LoVo (cell line): ENCODE data around the gene CYP8B1.
"Not testable (repeated sequence)": the region's sequence is repeated elsewhere in the genome, so short reads cannot be mapped to it uniquely, and the experiment has no call there.

Experiments
- DNase-seq: peaks from one replicate; pipeline ENCODE4 v3.0.0-alpha.2; 2016; ENCODE audit warnings: low spot score

Gene CYP8B1

DNA sequence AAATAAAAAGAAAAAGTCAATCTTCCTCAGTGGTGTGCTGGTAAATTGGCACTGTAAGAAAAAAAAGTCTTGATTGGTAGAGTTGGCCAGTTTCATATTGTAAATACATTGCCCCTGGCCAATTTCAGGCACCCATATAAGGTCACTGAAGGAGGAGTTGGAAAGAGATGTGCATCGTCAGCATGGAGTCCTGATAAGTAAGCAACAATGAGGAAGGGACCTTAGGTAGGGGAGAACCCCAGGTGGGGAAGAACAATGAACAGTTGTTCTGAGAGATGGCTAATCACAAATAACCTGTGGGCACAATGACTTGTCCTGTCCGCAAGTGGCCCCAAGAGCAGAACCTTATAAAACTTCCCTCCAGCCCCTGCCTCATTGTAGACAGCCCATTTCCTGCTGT lies 8.6 kb upstream of the CYP8B1 start:
- DNase-seq, result no peak

DNA sequence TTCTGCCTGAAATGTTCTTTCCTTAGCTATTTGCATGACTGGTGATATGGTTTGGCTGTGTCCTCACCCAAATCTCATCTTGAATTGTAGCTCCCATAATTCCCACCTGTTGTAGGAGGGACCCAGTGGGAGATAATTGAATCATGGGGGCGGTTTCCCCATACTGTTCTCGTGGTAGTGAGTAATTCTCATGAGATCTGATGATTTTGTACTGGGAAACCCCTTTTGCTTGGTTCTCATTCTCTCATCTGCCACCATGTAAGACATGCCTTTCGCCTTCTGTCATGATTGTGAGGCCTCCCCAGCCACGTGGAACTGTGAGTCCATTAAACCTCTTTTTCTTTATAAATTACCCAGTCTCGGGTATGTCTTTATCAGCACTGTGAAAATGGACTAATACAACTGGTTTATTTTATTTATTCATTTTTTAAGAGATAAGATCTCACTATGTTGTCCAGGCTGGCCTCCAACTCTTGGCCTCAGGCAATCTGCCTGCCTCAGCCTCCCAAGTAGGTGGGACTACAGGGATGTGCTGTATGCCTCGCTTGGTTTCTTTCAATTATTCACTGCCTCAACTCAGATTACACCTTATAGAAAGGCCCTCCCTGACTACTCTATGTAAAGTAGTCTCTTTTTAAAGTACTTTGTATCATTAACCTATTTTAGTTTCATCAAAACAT lies 7.7 kb upstream of the CYP8B1 start:
- DNase-seq, result not testable (repeated sequence)

DNA sequence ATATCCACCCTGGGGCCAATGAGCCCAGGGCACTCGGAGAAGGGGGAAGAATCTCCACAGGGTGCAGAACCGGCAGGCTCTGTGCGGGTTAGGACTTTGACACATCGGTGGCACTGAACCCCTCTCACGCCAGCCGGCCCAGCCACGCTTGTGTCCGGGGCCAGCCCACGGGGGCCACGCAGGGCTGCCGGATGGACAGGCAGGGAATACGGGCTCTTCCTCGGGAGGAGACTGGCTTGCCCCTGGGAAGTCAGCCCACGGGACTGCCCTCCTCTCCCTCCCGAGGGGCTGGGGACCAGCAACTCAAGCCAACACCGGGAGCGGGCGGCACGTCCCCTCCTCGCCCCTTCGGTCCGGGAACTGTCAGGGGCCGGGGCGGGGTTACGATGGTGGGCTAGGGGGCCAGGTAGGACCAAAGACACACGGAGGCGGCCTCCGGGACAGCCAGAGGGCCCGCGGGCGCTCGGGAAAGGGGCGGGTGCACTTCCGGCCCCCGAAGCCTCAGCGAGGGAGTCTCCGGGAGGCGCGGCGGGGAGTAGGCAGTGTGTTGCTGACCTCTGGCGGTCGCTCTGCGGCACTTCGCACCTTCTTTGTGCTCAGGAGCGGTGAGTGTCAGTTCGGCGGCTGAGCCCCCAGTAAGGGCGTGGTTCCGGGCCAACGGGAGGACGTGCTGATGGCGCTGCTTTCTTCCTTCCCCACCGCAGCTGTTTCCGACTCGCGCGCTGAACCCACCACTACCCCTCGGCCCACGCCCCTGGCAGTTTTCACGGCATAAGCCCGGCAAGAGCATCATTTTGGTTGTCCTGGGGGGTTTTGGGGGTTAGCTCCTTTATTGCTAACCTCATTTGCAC lies 5.1 kb upstream of the CYP8B1 start:
- DNase-seq, result peak; percentile 87

DNA sequence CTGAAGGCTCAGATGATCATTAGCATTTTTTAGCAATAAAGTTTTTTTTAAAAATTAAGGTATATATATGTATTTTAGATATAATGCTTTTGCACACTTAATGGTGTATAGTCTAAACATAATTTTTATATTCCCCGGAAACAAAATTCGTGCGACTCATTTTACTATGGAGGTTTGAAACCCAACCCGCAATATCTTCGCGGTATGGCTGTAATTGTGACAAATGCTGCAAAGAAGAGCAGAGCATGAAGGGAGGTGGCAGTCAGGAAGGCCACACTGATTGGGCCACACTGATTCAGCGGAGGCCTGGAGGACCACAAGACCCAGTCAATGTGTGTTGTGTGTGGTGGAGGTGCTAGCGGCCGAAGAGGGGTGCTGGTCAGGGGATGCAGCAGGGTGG lies 4.5 kb upstream of the CYP8B1 start:
- no peak for DNase-seq

DNA sequence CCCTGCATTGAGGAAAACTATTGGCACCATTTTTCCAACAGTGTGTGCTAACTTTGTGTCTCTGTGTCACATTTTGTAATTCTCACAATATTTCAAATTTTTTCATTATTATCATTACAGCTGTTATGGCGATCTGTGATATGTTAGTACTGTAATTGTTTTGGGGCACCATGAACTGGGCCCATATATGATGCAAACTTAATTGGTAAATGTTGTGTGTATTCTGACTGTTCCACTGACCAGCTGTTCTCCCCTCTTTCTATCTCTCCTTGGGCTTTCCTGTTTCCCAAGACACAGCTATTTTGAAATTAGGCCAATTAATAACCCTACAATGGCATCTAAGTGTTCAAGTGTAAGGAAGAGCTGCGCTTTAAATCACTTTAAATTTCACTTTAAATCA lies 2.2 kb upstream of the CYP8B1 start:
- no peak for DNase-seq

DNA sequence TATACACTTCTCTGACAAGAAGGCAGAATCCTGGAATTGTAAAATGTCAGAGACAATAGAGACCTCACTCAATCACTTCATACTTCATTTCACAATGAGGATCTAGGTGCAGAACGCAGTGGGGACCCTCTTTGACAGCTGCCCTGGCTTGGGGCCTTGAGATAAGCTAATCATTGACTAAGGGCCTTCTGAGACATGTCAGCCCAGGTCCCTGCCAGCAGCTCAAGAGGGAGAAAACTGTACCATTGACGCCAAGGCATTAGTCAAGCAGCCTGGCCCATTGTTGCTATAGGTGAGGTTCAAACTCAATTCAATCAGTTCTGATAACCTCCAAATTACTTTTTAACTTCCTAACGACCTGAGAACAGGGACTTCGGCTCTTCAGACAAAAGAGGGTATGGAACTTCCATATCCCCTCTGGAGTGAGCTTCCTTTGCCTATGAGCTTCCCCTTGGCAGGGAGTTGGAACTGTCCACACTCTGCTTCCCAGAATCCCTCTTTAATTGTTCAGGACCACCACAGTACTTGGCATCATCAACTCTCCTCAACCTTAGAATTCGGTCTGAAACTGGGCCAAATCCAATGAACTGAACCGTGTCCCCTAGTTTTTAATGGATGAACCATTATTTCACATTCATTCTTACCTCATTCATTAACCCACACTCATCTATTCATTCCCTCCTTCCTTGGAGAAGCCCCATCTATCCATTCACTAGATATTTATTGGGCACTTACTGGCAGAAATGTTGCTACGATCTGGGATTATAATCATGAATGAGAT lies 1.5 kb upstream of the CYP8B1 start:
- no peak for DNase-seq

DNA sequence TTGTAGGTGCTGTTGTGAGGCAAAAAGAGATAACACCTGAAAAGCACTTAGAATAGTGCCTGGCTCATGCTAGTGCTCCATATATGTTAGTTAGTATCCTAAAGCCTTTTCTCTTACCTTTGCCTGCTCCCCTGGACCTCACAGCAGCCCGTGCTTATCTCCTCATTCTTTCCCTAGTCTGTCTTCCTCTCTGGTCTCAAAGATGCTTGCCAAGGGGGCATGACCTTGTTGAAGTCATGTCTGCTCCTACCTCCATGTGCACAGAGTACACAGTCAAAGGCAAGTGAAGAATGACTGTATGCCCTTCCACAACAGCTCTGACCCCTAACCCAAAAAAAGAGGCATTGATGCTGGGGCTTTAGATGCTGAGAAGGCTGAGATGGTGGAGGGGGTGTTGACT lies 722 bp upstream of the CYP8B1 start:
- DNase-seq, result no peak

DNA sequence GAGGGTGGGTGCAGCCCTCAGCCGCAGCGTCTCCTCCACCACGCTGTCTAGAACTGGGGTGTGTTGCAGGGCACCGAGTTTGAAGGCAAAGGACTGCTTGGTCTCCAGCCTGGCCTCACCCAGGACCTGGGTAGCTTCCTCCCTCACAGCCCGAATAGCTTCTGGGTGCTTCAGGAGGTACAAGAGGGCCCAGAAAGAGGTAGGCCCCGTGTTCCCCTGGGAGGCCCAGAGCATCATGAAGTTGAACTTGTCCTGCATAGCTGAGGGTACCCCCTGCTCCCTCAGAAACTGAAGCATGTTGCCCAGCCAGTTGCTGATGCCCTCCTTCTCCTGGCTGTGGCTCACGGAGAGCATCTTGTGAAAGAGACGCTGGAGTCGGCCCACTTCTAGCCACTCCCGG lies 930 bp downstream of the CYP8B1 start:
- no peak for DNase-seq

DNA sequence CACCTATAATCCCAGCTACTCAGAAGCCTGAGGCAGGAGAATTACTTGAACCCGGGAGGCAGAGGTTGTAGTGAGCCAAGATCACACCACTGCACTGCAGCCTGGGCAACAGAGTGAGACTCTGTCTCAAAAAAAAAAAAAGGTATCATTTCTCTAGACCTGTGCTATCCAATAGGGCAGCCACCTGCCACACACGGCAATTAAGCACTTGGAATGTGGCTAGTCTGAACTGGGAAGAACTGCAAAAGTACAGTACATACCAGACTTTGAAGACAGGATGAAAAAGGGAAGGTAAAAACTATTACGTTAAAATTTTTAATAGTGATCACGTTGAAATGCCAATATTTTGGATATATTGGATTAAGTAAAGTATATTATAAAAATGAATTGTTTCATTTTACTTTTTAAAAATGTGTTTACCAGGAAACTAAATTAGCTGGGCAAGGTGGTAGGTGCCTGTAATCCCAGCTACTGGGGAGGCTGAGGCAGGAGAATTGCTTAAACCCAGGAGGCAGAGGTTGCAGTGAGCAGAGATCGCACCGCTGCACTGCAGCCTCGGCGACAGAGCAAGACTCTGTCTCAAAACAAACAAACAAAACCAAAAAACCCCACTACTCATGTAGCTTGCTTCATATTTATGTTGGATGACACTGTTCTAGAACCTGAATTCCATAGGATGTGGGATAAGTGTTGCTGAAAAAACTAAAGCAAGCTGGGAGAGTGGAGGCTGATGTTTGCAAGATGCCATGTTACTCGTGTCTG lies 2.3 kb downstream of the CYP8B1 start:
- DNase-seq, result no peak

DNA sequence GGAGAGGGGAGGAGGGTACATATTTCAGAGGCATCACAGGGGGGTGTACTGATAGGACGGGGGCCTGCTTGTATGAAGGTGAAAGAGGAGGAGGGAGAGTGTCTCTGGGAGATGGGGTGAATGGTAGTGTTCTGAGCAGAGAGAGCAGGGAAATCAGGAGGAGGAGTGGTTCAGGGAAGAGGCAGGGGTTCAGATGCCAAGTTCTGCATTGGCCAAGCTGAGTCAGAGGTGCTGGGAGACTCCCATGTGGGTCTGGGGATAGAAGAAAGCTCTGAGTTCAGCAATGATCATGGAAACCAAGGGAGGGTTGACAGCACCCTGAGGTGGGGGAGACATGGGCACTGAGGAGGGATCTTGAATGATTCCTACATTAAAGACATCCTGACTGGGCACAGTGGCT lies 3.0 kb downstream of the CYP8B1 start:
- DNase-seq, result no peak

DNA sequence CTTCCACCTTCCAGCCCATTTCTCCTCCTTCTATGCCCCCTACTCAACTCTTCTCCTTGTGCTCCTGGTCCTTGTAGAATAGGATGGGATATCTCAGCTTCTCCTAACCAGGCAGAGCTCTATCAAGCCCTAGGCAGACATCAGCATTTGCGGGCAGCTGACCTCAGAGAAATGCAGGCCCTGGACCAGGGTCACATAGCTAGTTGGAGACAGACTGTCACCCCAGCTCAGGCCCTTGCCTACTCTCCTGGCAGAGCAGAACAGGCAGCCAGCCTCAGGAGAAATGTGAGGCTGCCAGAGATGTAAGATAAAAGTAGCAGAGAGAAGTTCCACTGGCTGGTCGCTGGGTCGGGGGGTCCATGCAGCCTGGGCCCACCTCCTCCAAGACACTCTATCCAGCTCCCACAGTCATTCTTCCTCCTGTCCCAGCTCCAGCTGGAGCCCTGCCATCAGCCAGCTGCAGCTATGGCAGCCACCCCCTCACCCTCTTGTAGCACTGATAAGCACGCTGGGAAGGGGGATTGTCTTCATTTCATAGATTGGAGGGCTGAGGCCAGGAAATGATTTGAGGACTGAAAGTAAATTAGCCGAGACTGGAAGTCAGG lies 4.0 kb downstream of the CYP8B1 start:
- no peak for DNase-seq

DNA sequence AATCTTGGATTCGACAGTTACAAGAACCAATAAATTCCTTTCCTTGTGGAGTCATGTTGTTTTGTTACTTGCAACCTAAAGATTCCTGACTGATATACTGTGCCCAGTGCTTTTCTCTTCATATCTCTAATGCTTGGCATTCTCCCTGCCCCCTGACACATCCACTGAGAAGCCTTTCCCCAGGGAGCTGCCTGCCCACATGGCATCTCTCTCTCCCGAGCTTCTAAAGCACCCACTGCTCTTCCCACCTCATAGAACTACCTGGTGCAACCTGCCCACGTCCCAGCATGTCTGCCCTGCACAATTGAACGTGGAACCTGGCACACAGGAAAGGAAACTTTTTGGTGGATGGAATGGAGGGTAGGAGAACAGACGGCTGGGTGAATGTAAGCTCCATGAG lies 6.8 kb downstream of the CYP8B1 start:
- DNase-seq, result no peak

DNA sequence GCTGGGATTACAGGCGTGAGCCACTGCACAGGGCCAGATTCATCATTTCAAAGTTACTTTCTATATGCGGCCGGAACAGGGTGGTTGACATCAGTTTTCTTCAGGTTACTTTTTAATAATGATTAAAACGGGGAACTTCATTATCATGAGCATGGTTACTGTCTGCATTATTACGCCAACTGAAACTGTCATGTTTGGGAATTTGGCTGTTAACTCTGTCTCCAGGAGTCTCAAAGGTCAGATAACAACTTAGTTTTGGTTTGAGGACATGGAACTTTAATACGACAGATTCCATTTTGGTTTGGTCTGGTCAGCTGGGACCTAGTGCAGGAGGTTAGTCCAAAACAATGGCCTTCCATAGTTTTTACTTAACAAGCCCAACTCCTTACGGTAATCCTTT lies 8.5 kb downstream of the CYP8B1 start:
- DNase-seq, result no peak

DNA sequence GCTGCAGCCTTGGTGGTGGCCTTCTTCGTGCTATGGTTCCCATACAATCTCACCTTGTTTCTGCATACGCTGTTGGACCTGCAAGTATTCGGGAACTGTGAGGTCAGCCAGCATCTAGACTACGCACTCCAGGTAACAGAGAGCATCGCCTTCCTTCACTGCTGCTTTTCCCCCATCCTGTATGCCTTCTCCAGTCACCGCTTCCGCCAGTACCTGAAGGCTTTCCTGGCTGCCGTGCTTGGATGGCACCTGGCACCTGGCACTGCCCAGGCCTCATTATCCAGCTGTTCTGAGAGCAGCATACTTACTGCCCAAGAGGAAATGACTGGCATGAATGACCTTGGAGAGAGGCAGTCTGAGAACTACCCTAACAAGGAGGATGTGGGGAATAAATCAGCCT lies 10.4 kb downstream of the CYP8B1 start:
- no peak for DNase-seq

DNA sequence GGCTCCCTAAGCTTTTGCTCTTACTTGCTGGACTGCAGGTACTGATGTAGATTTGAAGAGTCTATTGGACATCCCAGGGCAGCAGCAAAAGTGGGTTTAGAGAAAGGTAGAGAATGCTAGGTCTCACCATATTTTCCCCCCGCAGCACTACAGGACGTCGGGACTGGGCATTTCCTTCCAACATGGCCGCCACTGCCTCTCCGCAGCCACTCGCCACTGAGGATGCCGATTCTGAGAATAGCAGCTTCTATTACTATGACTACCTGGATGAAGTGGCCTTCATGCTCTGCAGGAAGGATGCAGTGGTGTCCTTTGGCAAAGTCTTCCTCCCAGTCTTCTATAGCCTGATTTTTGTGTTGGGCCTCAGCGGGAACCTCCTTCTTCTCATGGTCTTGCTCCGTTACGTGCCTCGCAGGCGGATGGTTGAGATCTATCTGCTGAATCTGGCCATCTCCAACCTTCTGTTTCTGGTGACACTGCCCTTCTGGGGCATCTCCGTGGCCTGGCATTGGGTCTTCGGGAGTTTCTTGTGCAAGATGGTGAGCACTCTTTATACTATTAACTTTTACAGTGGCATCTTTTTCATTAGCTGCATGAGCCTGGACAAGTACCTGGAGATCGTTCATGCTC lies 11.2 kb downstream of the CYP8B1 start:
- no peak for DNase-seq

DNA sequence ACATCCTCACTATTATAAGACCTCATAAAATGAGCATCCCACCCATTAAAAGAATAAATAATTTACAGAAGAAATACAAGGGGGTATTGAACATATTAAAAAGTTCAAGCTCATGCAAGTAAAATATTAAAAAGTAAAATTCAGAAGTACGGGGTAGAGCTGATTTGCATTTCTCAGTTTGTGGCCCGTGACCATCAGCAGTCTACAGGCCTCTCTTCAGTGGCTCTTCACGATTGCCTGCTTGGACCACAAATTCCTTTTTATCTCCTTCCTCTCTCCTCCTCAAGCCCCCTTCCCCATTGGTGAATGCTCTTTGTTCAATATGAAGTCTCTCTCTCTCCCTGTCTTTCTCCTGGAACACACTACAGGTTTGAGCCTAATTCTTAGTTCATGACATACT lies 19.1 kb downstream of the CYP8B1 start:
- no peak for DNase-seq

DNA sequence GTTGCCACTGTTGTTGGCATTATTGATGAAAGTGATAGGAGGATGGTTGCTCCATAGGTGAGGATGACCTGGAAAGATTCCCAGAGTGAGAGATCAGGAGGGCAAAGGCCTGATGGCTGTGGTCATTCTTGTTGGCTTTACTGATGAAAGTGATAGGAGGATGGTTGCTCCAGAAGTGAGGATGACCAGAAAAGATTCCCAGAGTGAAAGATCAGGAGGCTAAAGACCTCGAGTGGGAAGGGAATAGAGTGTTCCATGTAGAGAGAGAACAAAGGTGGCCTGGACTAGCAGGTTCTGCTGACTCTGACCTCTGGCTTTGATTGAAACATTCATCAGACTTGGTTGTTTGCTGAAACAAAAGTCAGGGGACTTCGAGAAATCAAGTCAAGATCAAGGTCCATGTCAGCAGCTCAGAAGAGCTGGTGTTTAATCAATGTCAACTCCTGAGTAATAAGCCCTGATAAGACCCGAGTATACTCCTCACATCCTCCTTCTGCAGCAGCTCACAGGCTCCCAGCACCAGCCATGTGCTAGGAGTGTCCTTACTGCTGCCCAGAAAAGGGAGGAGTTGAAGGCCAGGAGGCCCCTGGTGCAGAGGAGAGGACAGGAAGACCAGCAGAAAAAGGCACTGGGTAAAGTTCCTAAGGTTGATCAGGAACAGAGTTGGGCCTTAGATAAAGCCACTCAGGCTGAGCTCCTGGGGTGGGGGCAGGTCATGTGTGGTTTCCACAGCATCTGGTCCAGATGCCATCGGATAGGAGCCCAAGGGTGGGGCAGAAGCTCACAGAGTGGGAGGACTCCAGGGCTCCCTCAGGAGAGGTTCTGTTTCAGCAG lies 19.9 kb downstream of the CYP8B1 start:
- no peak for DNase-seq

DNA sequence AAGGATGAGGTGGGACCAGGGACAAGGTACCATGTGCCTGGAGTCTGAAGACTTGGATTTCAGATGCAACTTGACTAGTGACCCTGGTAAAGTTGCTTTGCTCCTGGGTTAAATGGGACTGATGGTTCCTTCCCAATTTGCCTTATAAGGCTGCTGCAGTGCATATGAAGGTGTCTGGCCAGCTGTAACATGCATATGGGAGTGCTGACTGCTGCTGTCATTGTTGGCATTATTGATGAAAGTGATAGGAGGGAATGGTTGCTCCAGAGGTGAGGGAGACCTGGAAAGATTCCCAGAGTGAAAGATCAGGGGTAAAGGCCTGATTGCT lies 20.5 kb downstream of the CYP8B1 start:
- no peak for DNase-seq

DNA sequence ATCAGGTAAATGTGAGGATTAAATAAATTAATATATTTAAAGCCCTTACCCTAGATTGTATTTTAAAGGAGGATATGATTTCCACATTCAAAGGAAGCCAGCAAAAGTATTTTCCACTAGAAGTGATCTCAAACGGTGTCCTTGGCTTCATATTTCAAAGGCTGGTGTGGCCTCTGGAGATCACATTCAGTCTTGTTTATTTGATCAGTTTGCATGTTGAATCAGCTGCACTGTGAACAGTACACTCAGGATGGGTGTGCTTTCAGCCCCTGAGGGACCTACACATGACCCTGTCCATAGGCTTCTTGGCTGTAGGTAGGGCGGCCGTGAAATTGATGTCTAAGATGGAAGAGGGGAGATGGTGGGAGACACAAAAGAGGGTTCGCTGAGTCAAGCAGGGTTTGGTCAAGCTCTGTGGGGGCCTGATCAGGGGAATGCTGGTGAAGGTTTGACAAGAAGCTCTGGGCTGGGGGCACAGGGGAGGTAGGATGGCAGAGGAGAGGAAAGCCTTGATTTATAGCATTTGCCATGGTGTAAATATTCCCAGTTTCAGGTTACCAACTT lies 21.9 kb downstream of the CYP8B1 start:
- DNase-seq, result no peak

DNA sequence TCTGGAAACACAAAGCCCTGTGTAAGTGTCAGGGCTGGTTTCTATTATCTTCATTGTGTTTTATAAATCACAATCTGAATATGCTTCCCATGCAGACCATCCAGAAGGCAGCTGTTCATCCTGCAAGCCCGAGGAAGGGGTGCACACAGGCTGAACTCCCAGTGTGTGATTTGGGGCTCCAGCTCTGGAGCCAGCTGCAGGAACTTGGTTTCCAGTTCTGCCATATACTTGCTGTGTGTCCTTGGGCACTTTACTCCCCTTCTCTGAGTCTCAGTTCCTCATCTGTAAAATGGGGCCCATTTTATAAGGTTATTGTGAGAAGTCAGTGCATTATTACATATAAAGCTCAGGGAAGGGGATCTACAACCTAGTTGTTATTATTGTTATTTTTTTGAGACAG lies 22.6 kb downstream of the CYP8B1 start:
- DNase-seq, result no peak
